H9 (cell line): ENCODE results near the gene BACE2. TPM values are rescaled to one million over a fixed set of nuclear protein-coding genes. Genes with fewer than 3 reads are reported as not detected.

Source experiments
- DNase-seq: peaks from one replicate; pipeline ENCODE4 v3.0.0-alpha.2; 2017
- H2AFZ ChIP-seq: one replicate; pipeline ENCODE4 v1.6.1; 2013; ENCODE audit warnings: mild to moderate bottlenecking, low read length, control low read depth, moderate library complexity
- H2AK5ac ChIP-seq: 2 replicates; pipeline ENCODE4 v1.6.1; 2013; ENCODE audit warnings: low read length, control low read depth, mixed read lengths; ENCODE audit not compliant: insufficient read length
- H2BK120ac ChIP-seq: one replicate; pipeline ENCODE4 v1.6.1; 2013; ENCODE audit warnings: low read depth, mild to moderate bottlenecking, low read length, control low read depth, inconsistent platforms; ENCODE audit not compliant: poor library complexity, severe bottlenecking
- H2BK12ac ChIP-seq: 2 replicates; pipeline ENCODE4 v1.6.1; 2013; ENCODE audit warnings: low read length, control low read depth, mixed read lengths, low read depth; ENCODE audit not compliant: insufficient read length
- H2BK15ac ChIP-seq: 2 replicates; pipeline ENCODE4 v1.6.1; 2013; ENCODE audit warnings: low read depth, low read length, control low read depth
- H2BK20ac ChIP-seq: one replicate; pipeline ENCODE4 v1.6.1; 2013; ENCODE audit warnings: low read depth, mild to moderate bottlenecking, low read length, control low read depth, inconsistent platforms; ENCODE audit not compliant: poor library complexity, severe bottlenecking
- H2BK5ac ChIP-seq: 2 replicates; pipeline ENCODE4 v1.6.1; 2013; ENCODE audit warnings: low read length, control low read depth, mixed read lengths; ENCODE audit not compliant: insufficient read length
- H3K14ac ChIP-seq: 2 replicates; pipeline ENCODE4 v1.6.1; 2013; ENCODE audit warnings: low read length, control low read depth; ENCODE audit not compliant: insufficient read depth
- H3K18ac ChIP-seq: 2 replicates; pipeline ENCODE4 v1.6.1; 2013; ENCODE audit warnings: low read depth, mild to moderate bottlenecking, mixed read lengths, low read length, control low read depth; ENCODE audit not compliant: insufficient read length
- H3K23ac ChIP-seq: 2 replicates; pipeline ENCODE4 v1.6.1; 2013; ENCODE audit warnings: low read length, control low read depth, mixed read lengths, low read depth; ENCODE audit not compliant: insufficient read length
- H3K23me2 ChIP-seq: 2 replicates; pipeline ENCODE4 v1.6.1; 2013; ENCODE audit warnings: low read depth, mild to moderate bottlenecking, mixed read lengths, low read length, control low read depth; ENCODE audit not compliant: insufficient read length, poor library complexity, severe bottlenecking
- H3K27ac ChIP-seq: 2 replicates; pipeline ENCODE4 v1.5.1; 2013; ENCODE audit warnings: low read length, control low read depth, mixed read lengths, low read depth; ENCODE audit not compliant: insufficient read length
- H3K27me3 ChIP-seq: 2 replicates; pipeline ENCODE4 v1.6.1; 2013; ENCODE audit warnings: low read length, control low read depth, inconsistent platforms; ENCODE audit not compliant: insufficient read depth
- H3K4ac ChIP-seq: 2 replicates; pipeline ENCODE4 v1.6.1; 2013; ENCODE audit warnings: low read depth, mild to moderate bottlenecking, control low read depth, inconsistent platforms, low read length, moderate library complexity
- H3K4me1 ChIP-seq: 2 replicates; pipeline ENCODE4 v1.6.1; 2013; ENCODE audit warnings: low read length, control low read depth, inconsistent platforms; ENCODE audit not compliant: insufficient read depth
- H3K4me2 ChIP-seq: 2 replicates; pipeline ENCODE4 v1.6.1; 2013; ENCODE audit warnings: low read length, control low read depth, mixed read lengths; ENCODE audit not compliant: insufficient read length, insufficient read depth
- H3K56ac ChIP-seq: 2 replicates; pipeline ENCODE4 v1.6.1; 2013; ENCODE audit warnings: low read depth, mild to moderate bottlenecking, mixed read lengths, low read length, control low read depth; ENCODE audit not compliant: insufficient read length
- H3K79me1 ChIP-seq: 2 replicates; pipeline ENCODE4 v1.6.1; 2013; ENCODE audit warnings: low read depth, mild to moderate bottlenecking, moderate library complexity, low read length, control low read depth, inconsistent platforms; ENCODE audit not compliant: insufficient read depth, poor library complexity, severe bottlenecking
- H3K79me2 ChIP-seq: 2 replicates; pipeline ENCODE4 v1.6.1; 2013; ENCODE audit warnings: low read length, control low read depth, inconsistent platforms; ENCODE audit not compliant: insufficient read depth
- H3K9ac ChIP-seq: 2 replicates; pipeline ENCODE4 v1.6.1; 2013; ENCODE audit warnings: low read length, control low read depth, mixed read lengths; ENCODE audit not compliant: insufficient read length; ENCODE audit errors: extremely low read depth
- H3K9me3 ChIP-seq: one replicate; pipeline ENCODE4 v1.6.1; 2013; ENCODE audit warnings: low read depth, low read length, inconsistent platforms; ENCODE audit not compliant: control insufficient read depth
- H3T11ph ChIP-seq: one replicate; pipeline ENCODE4 v1.6.1; 2013; ENCODE audit warnings: mild to moderate bottlenecking, low read length, control low read depth, inconsistent platforms
- H4K20me1 ChIP-seq: one replicate; pipeline ENCODE4 v1.6.1; 2013; ENCODE audit not compliant: control insufficient read depth, insufficient read length, insufficient read depth
- H4K5ac ChIP-seq: 2 replicates; pipeline ENCODE4 v1.6.1; 2013; ENCODE audit warnings: low read depth, mild to moderate bottlenecking, mixed read lengths, low read length, control low read depth; ENCODE audit not compliant: insufficient read length
- H4K8ac ChIP-seq: replicated peaks from 2 replicates; pipeline ENCODE4 v1.6.1; 2013; ENCODE audit warnings: low read length, control low read depth, mixed read lengths, low read depth; ENCODE audit not compliant: insufficient read length
- H4K91ac ChIP-seq: 2 replicates; pipeline ENCODE4 v1.6.1; 2013; ENCODE audit warnings: low read depth, mild to moderate bottlenecking, moderate library complexity, mixed read lengths, low read length, control low read depth; ENCODE audit not compliant: insufficient read length
- H3K27ac Mint-ChIP-seq, 3 experiments: 2 replicates in 2 of 3; 3 replicates in 1 of 3; pipeline ENCODE4 v1.8.0; 2020 to 2021; ENCODE audit warnings: mixed read lengths in 3 of 3, mild to moderate bottlenecking in 1 of 3, moderate library complexity in 1 of 3
- H3K27me3 Mint-ChIP-seq: 2 replicates; pipeline ENCODE4 v1.8.0; 2021; ENCODE audit warnings: low read depth, mild to moderate bottlenecking, moderate library complexity, mixed read lengths
- H3K36me3 Mint-ChIP-seq, 3 experiments: 2 replicates in 2 of 3; 3 replicates in 1 of 3; pipeline ENCODE4 v1.8.0; 2020 to 2021; ENCODE audit warnings: low read depth in 3 of 3, mixed read lengths in 3 of 3; ENCODE audit not compliant: insufficient read depth in 1 of 3
- H3K4me1 Mint-ChIP-seq, 2 experiments: 2 replicates each; pipeline ENCODE4 v1.8.0; 2020; ENCODE audit warnings: mixed read lengths in 2 of 2
- H3K4me3 Mint-ChIP-seq, 2 experiments: 2 replicates in 1 of 2; 3 replicates in 1 of 2; pipeline ENCODE4 v1.8.0; 2020 to 2021; ENCODE audit warnings: mild to moderate bottlenecking in 2 of 2, mixed read lengths in 2 of 2, moderate library complexity in 1 of 2
- H3K9me3 Mint-ChIP-seq, 2 experiments: 2 replicates in 1 of 2; 3 replicates in 1 of 2; pipeline ENCODE4 v1.8.0; 2020; ENCODE audit warnings: mild to moderate bottlenecking in 2 of 2, mixed read lengths in 2 of 2, moderate library complexity in 1 of 2
- WGBS: extraction: QIAGEN DNeasy Blood & Tissue Kit; methylation state at CpG from one replicate; pipeline ENCODE4 v1.1.7; 2013; ENCODE audit warnings: missing lambda C conversion rate, low lambda C conversion rate, mixed read lengths; ENCODE audit not compliant: insufficient read length; ENCODE audit errors: extremely low coverage; 5-methylcytosine and 5-hydroxymethylcytosine counted together
- total RNA-seq: library from RNA; stranded (reverse); gene quantifications from 2 replicates; pipeline ENCODE4 v1.2.1, GENCODE V29; 2021
- TF ChIP-seq, protein P1 (sequence below): fragments of 200-600 bp; sonication (generic); conservative IDR thresholded peaks from 3 replicates; pipeline ENCODE4 v1.8.0; 2021; ENCODE audit warnings: antibody characterized with exemption, mild to moderate bottlenecking

BACE2 gene
- total RNA-seq, 1 experiment from 2014 or later = 8.0 TPM

DNA sequence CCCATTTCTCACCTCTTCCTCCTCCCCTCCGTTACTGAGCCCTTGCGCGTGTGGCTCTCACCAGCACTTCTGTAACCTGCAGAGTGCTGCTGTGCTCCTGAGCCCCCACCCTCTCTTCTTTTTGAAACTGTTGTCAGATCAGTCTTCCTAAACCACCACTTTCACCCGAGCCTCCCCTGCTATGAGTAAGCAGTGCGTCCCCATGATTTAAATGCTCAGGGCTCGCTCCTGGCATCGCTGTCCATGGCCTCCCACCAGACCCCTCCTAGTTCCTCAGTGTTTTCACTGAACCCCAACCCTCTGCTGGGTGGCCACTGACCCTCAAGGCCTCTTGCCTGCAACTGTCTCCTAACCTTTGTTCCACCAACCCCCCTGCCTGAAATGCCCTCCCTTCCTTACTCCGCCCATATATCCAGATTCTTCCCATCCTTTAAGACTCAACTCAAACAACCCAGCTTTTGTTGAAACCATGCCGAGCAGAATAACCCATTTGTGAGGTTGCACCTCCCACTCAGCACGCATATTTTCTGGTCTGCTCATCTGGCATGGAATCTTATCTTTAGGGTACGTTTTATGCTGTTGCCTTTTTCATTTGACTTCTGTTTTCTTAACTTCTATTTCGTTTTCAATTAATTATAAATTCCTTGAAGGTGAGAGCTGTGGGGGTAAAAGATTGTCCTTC, 84.1 kb downstream of the BACE2 start:
- H3K79me1 ChIP-seq = no peaks in the 10 kb centered on the region
- no peak overlapping the region for H4K8ac ChIP-seq
- no peaks in the 10 kb centered on the region for H3K27me3 ChIP-seq
- no peak overlapping the region for H3K14ac ChIP-seq
- H2BK120ac ChIP-seq = no peak overlapping the region
- H4K20me1 ChIP-seq = no peaks in the 10 kb centered on the region
- H3K4me1 Mint-ChIP-seq = peaks cover 0 to 5% of the 10 kb centered on the region in 2 experiments; a peak in 1 of 4 replicates
- H3K23me2 ChIP-seq = no peaks in the 10 kb centered on the region
- no peak overlapping the region for H2BK15ac ChIP-seq
- H3K27ac Mint-ChIP-seq = no peak overlapping the region; a peak in 1 of 7 replicates
- H3K18ac ChIP-seq = no peak overlapping the region
- no peaks in the 10 kb centered on the region for H3K79me2 ChIP-seq
- no peak overlapping the region for H3K4me3 Mint-ChIP-seq
- no peaks in the 10 kb centered on the region; the same call in 1 of the 2 replicates for H3K27me3 Mint-ChIP-seq
- no peak overlapping the region for H2AK5ac ChIP-seq
- H3K9me3 ChIP-seq = no peaks in the 10 kb centered on the region
- peaks cover 30 to 55% (median 39%) of the 10 kb centered on the region in 3 experiments for H3K36me3 Mint-ChIP-seq
- H3K4me1 ChIP-seq = no peaks in the 10 kb centered on the region
- DNase-seq = no peak
- H4K91ac ChIP-seq = no peak overlapping the region
- no peak overlapping the region for H4K5ac ChIP-seq
- no peak overlapping the region for H3K56ac ChIP-seq
- H2BK20ac ChIP-seq = no peak overlapping the region
- H3K4ac ChIP-seq = no peak overlapping the region
- no peak overlapping the region for H2BK5ac ChIP-seq
- peaks cover 13 to 16% of the 10 kb centered on the region in 2 experiments for H3K9me3 Mint-ChIP-seq
- H2AFZ ChIP-seq = no peak overlapping the region
- no peak overlapping the region for H3T11ph ChIP-seq
- H2BK12ac ChIP-seq = no peak overlapping the region
- TF ChIP-seq, protein P1, sequence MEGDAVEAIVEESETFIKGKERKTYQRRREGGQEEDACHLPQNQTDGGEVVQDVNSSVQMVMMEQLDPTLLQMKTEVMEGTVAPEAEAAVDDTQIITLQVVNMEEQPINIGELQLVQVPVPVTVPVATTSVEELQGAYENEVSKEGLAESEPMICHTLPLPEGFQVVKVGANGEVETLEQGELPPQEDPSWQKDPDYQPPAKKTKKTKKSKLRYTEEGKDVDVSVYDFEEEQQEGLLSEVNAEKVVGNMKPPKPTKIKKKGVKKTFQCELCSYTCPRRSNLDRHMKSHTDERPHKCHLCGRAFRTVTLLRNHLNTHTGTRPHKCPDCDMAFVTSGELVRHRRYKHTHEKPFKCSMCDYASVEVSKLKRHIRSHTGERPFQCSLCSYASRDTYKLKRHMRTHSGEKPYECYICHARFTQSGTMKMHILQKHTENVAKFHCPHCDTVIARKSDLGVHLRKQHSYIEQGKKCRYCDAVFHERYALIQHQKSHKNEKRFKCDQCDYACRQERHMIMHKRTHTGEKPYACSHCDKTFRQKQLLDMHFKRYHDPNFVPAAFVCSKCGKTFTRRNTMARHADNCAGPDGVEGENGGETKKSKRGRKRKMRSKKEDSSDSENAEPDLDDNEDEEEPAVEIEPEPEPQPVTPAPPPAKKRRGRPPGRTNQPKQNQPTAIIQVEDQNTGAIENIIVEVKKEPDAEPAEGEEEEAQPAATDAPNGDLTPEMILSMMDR = no peak
- H3K23ac ChIP-seq = no peak overlapping the region
- WGBS = no CpG with 5 or more reads among the region's 12 CpGs
- H3K9ac ChIP-seq = no peak overlapping the region
- H3K27ac ChIP-seq = no peak overlapping the region
- no peak overlapping the region for H3K4me2 ChIP-seq
